ENCODE measurements around the gene PTPN14. TPM values are rescaled to one million over a fixed set of nuclear protein-coding genes. Genes with fewer than 3 reads are reported as not detected.

The PTPN14 gene
- total RNA-seq, 5 donors from 2014 or later (not counting 1 experiment from before 2014, with no cell fraction given) = 0.02 to 0.36 (median 0.29) TPM

DNA sequence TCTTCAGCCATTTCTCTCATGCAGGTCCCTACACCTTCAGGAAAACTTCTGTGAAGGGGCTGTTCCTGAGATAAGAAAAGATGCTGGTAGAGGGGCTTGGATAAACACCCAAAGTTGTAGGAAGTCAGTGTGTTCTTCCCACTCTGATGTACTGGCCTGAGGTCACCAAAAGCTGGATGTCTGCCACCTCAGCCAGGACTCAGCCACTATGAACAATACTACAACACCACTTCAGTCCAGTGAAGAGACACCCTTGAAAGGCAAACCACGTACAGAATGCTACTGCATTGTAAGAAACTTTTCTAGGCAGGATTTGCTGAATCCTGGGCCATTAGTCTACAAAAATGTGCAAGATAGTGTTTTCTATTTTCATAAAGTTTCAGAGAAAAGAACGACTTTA is 2.4 kb downstream of the PTPN14 start:
- Mint-ChIP-seq H3K27me3 (peaks cover 47 to 57% of the 10 kb centered on the region in 2 donors), H3K36me3 (no peaks in the 10 kb centered on the region), H3K4me3 (no peak overlapping the region), H3K27ac (no peak overlapping the region), H3K9me3 (no peaks in the 10 kb centered on the region), H3K4me1 (peaks cover 0 to 15% (median 10%) of the 10 kb centered on the region in 3 donors)
- DNase-seq (no peak), ATAC-seq (replicated peaks in 1 of 4) (no peak)
- ChIA-PET CTCF (no interaction called here), POLR2A (no interaction called here)
- H3K9me3 ChIP-seq = no peaks in the 10 kb centered on the region
- no peaks in the 10 kb centered on the region for H3K36me3 ChIP-seq (ENCODE audit: control insufficient read depth in 2 of 2, extremely low read depth in 1 of 2, insufficient read depth in 1 of 2, low read length in 1 of 2)
- no peak overlapping the region for H3K4me3 ChIP-seq (ENCODE audit: control insufficient read depth in 1 of 2, extremely low read depth in 1 of 2, low read length in 1 of 2)
- no CpG with 5 or more reads among the region's 2 CpGs for WGBS (ENCODE audit: insufficient coverage)
- peaks cover 0 to 10% of the 10 kb centered on the region in 2 experiments for H3K4me1 ChIP-seq (ENCODE audit: control insufficient read depth in 1 of 2, extremely low read depth in 1 of 2, insufficient read depth in 2 of 2, low read length in 2 of 2)
- peaks cover 0 to 31% of the 10 kb centered on the region in 2 experiments for H3K27me3 ChIP-seq (replicated peaks in 1 of 2; ENCODE audit: control insufficient read depth in 2 of 2, extremely low read depth in 1 of 2, insufficient read depth in 2 of 2, low read length in 1 of 2)
- H3K27ac ChIP-seq (ENCODE audit: low read length) = no peak overlapping the region

DNA sequence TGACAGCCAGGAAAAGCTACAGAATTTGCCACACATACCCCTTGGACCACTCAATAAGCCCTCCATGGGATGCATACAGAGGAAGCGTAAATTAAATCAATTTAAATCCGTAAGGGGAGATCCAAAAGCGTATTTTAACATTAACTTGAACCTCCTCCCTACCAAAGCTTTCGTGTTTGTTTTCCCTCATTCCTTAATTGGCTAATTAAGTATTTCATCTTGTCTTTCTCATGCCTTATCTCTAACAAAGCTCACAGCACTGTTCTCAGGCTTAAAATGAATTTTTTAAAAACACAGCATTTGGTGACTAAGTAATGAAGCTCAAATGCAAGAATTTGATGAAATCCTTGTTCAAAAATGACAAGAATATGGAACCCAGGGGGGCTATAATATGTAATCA is 3.1 kb downstream of the PTPN14 start:
- H3K36me3 ChIP-seq (ENCODE audit: control insufficient read depth in 2 of 2, extremely low read depth in 1 of 2, insufficient read depth in 1 of 2, low read length in 1 of 2) = no peaks in the 10 kb centered on the region
- ATAC-seq (replicated peaks in 1 of 4) (no peak), DNase-seq (no peak)
- no CpG with 5 or more reads among the region's 4 CpGs for WGBS (ENCODE audit: insufficient coverage)
- no peak overlapping the region for H3K4me3 ChIP-seq (ENCODE audit: control insufficient read depth in 1 of 2, extremely low read depth in 1 of 2, low read length in 1 of 2)
- H3K4me1 Mint-ChIP-seq = peaks cover 0 to 15% (median 10%) of the 10 kb centered on the region in 3 donors
- H3K27ac Mint-ChIP-seq = no peak overlapping the region
- peaks cover 0 to 28% of the 10 kb centered on the region in 2 experiments for H3K27me3 ChIP-seq (replicated peaks in 1 of 2; ENCODE audit: control insufficient read depth in 2 of 2, extremely low read depth in 1 of 2, insufficient read depth in 2 of 2, low read length in 1 of 2)
- no peaks in the 10 kb centered on the region for H3K9me3 Mint-ChIP-seq
- ChIA-PET CTCF (no interaction called here), POLR2A (no interaction called here)
- H3K27me3 Mint-ChIP-seq = peaks cover 42 to 56% of the 10 kb centered on the region in 2 donors
- no peaks in the 10 kb centered on the region for H3K36me3 Mint-ChIP-seq
- H3K27ac ChIP-seq (ENCODE audit: low read length) = no peak overlapping the region
- no peak overlapping the region for H3K4me3 Mint-ChIP-seq
- H3K9me3 ChIP-seq = no peaks in the 10 kb centered on the region
- H3K4me1 ChIP-seq (ENCODE audit: control insufficient read depth in 1 of 2, extremely low read depth in 1 of 2, insufficient read depth in 2 of 2, low read length in 2 of 2) = peaks cover 0 to 10% of the 10 kb centered on the region in 2 experiments

- Mint-ChIP-seq H3K9me3 (no peaks in the 10 kb centered on the region), H3K4me1 (peaks cover 0 to 15% (median 10%) of the 10 kb centered on the region in 3 donors), H3K27me3 (peaks cover 40 to 53% of the 10 kb centered on the region in 2 donors), H3K36me3 (no peaks in the 10 kb centered on the region), H3K27ac (no peak overlapping the region), H3K4me3 (no peak overlapping the region)
- no peak overlapping the region for H3K27ac ChIP-seq (ENCODE audit: low read length)
- POLR2A ChIA-PET = no interaction called here
- peaks cover 0 to 26% of the 10 kb centered on the region in 2 experiments for H3K27me3 ChIP-seq (replicated peaks in 1 of 2; ENCODE audit: control insufficient read depth in 2 of 2, extremely low read depth in 1 of 2, insufficient read depth in 2 of 2, low read length in 1 of 2)
- ATAC-seq (replicated peaks in 1 of 4) (no peak), DNase-seq (no peak)
- peaks cover 0 to 10% of the 10 kb centered on the region in 2 experiments for H3K4me1 ChIP-seq (ENCODE audit: control insufficient read depth in 1 of 2, extremely low read depth in 1 of 2, insufficient read depth in 2 of 2, low read length in 2 of 2)
- CTCF ChIA-PET = no interaction called here
- H3K9me3 ChIP-seq = no peaks in the 10 kb centered on the region
- no peaks in the 10 kb centered on the region for H3K36me3 ChIP-seq (ENCODE audit: control insufficient read depth in 2 of 2, extremely low read depth in 1 of 2, insufficient read depth in 1 of 2, low read length in 1 of 2)
- H3K4me3 ChIP-seq (ENCODE audit: control insufficient read depth in 1 of 2, extremely low read depth in 1 of 2, low read length in 1 of 2) = no peak overlapping the region
Measured at GRCh38 chr1:214547747-214548146, 3.7 kb downstream of the PTPN14 start.

DNA sequence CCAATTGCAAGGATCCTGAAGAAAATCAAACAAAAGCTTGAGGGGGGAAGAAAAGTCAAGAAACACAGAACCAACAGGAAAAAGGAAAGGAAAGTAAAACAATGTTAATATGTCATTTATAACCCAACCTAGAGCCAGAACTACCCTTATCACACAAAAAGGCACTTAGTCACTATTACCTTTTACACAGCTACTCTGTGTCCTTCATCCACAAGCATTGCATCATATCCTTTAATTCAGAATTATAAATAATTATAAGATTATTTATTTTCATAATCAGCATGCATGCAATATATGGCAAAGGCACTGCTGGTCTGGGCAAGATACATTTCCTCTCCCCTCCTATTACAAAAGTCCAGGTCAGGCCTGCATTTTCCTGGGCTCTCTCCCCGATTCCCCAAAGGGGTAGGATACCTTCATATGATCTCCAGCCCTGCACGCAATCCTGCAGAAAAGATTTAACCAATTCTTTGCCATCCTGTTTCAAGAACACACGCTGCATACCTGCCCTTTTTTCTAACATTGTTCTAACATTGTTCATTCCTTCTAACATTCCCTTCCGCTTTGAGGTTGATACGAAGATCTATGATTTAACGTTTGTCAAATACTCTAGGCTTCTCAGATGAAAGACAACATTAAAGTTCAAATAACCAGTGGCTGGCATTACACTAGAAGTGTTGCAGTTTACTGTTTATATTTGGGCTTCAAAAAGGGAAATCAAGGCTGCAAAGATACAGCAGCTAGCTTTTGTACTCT is 4.3 kb downstream of the PTPN14 start:
- H3K27ac Mint-ChIP-seq = no peak overlapping the region
- DNase-seq = no peak
- ATAC-seq (replicated peaks in 1 of 4) = no peak
- no peak overlapping the region for H3K27ac ChIP-seq (ENCODE audit: low read length)
- no peaks in the 10 kb centered on the region for H3K36me3 ChIP-seq (ENCODE audit: control insufficient read depth in 2 of 2, extremely low read depth in 1 of 2, insufficient read depth in 1 of 2, low read length in 1 of 2)
- peaks cover 0 to 9% of the 10 kb centered on the region in 2 experiments for H3K4me1 ChIP-seq (ENCODE audit: control insufficient read depth in 1 of 2, extremely low read depth in 1 of 2, insufficient read depth in 2 of 2, low read length in 2 of 2)
- peaks cover 0 to 23% of the 10 kb centered on the region in 2 experiments for H3K27me3 ChIP-seq (replicated peaks in 1 of 2; ENCODE audit: control insufficient read depth in 2 of 2, extremely low read depth in 1 of 2, insufficient read depth in 2 of 2, low read length in 1 of 2)
- peaks cover 0 to 13% (median 10%) of the 10 kb centered on the region in 3 donors for H3K4me1 Mint-ChIP-seq
- WGBS (ENCODE audit: insufficient coverage) = 83% methylated on average over 3 of the region's 6 CpGs
- ChIA-PET CTCF (no interaction called here), POLR2A (no interaction called here)
- H3K9me3 Mint-ChIP-seq = no peaks in the 10 kb centered on the region
- H3K36me3 Mint-ChIP-seq = no peaks in the 10 kb centered on the region
- no peak overlapping the region for H3K4me3 ChIP-seq (ENCODE audit: control insufficient read depth in 1 of 2, extremely low read depth in 1 of 2, low read length in 1 of 2)
- H3K4me3 Mint-ChIP-seq = no peak overlapping the region
- peaks cover 34 to 50% of the 10 kb centered on the region in 2 donors for H3K27me3 Mint-ChIP-seq
- H3K9me3 ChIP-seq = no peaks in the 10 kb centered on the region

DNA sequence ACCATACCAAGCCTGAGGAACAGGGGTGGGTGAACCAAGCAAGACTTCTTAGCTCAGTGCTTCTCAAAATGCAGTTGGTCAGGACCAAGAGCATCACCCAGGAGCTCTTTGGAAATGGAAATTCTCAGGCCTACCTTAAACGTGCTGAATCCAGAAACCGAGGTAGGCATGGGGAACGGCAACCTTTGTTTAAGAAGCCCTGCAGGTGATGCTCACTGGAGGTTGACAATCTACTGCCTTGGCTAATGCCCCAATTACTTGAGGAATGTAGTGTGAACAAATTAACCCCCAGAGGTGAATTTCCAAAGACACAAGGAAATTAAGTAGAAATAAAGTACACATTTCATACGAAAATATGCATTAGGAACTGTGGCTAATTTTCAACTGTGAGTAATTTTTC is 5.3 kb downstream of the PTPN14 start:
- Histone ChIP-seq H3K4me1 (ENCODE audit: control insufficient read depth in 1 of 2, extremely low read depth in 1 of 2, insufficient read depth in 2 of 2, low read length in 2 of 2) (peaks cover 0 to 2% of the 10 kb centered on the region in 2 experiments), H3K27ac (ENCODE audit: low read length) (no peak overlapping the region), H3K36me3 (ENCODE audit: control insufficient read depth in 2 of 2, extremely low read depth in 1 of 2, insufficient read depth in 1 of 2, low read length in 1 of 2) (no peaks in the 10 kb centered on the region), H3K9me3 (no peaks in the 10 kb centered on the region), H3K27me3 (replicated peaks in 1 of 2; ENCODE audit: control insufficient read depth in 2 of 2, extremely low read depth in 1 of 2, insufficient read depth in 2 of 2, low read length in 1 of 2) (peaks cover 0 to 14% of the 10 kb centered on the region in 2 experiments), H3K4me3 (ENCODE audit: control insufficient read depth in 1 of 2, extremely low read depth in 1 of 2, low read length in 1 of 2) (no peak overlapping the region)
- no peak for ATAC-seq (replicated peaks in 1 of 4)
- Mint-ChIP-seq H3K27me3 (peaks cover 33 to 44% of the 10 kb centered on the region in 2 donors), H3K9me3 (no peaks in the 10 kb centered on the region), H3K4me3 (no peak overlapping the region), H3K27ac (no peak overlapping the region), H3K4me1 (peaks cover 0 to 10% (median 7%) of the 10 kb centered on the region in 3 donors), H3K36me3 (no peaks in the 10 kb centered on the region)
- no peak for DNase-seq
- POLR2A ChIA-PET = no interaction called here
- 92% methylated on average over 2 of the region's 4 CpGs for WGBS (ENCODE audit: insufficient coverage)
- CTCF ChIA-PET = no interaction called here

GRCh38 chr1:214545293-214545692 is 6.1 kb downstream of the PTPN14 start:
- Histone ChIP-seq H3K36me3 (ENCODE audit: control insufficient read depth in 2 of 2, extremely low read depth in 1 of 2, insufficient read depth in 1 of 2, low read length in 1 of 2) (no peaks in the 10 kb centered on the region), H3K4me1 (ENCODE audit: control insufficient read depth in 1 of 2, extremely low read depth in 1 of 2, insufficient read depth in 2 of 2, low read length in 2 of 2) (no peaks in the 10 kb centered on the region), H3K27ac (ENCODE audit: low read length) (no peak overlapping the region), H3K9me3 (no peaks in the 10 kb centered on the region), H3K4me3 (ENCODE audit: control insufficient read depth in 1 of 2, extremely low read depth in 1 of 2, low read length in 1 of 2) (no peak overlapping the region), H3K27me3 (replicated peaks in 1 of 2; ENCODE audit: control insufficient read depth in 2 of 2, extremely low read depth in 1 of 2, insufficient read depth in 2 of 2, low read length in 1 of 2) (peaks cover 0 to 6% of the 10 kb centered on the region in 2 experiments)
- WGBS (ENCODE audit: insufficient coverage) = no CpG with 5 or more reads among the region's 2 CpGs
- DNase-seq (no peak), ATAC-seq (replicated peaks in 1 of 4) (no peak)
- Mint-ChIP-seq H3K9me3 (no peaks in the 10 kb centered on the region), H3K4me3 (no peak overlapping the region), H3K4me1 (peaks cover 0 to 5% (median 2%) of the 10 kb centered on the region in 3 donors), H3K27ac (no peak overlapping the region), H3K27me3 (peaks cover 32 to 39% of the 10 kb centered on the region in 2 donors), H3K36me3 (no peaks in the 10 kb centered on the region)
- POLR2A ChIA-PET = no interaction called here
- CTCF ChIA-PET = no interaction called here
